RPMI8226 (cell line): ENCODE data around the gene FCN3.
"Not testable (repeated sequence)": the region's sequence is repeated elsewhere in the genome, so short reads cannot be mapped to it uniquely, and the experiment has no call there.

Source experiments
- DNase-seq: peaks from one replicate; pipeline ENCODE4 v3.0.0-alpha.2; 2015

The FCN3 gene

DNA sequence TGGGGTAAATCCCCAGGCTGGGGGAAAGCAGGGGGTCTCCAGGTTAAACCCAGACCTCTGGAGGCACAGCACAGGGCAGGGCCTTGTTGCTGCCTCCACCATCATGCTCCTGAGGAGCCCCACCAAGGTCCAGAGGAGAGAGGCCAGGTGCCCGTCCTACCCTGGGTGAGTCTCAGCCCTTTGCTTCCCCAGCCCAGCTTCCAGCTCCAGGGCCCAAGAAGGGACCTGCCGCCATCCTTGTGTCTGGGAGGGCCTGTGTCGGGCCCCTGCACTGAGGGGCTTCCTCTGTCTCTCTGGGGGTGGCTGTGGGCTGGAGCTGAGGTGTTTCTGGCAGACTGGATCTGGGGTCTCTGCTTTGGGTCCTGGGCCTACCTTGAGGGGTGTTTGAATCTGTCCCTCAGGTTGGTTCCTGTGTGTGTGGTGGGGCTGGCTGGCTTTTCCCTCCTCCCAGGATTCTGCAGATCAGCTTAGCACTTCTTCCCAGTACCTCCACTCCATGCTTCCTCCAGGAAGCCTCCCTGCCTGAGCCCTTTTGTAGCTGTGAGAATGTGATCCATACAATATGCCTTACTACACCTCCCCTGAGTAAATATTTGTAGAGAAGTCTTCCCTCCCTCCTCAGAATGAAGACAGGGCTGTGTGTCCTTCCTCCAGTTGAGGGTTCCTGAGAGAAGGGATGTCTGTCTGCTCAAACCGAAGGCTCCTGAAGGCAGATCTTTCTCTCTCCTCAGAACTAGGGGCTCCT lies 24.0 kb upstream of the FCN3 start:
- no peak for DNase-seq

DNA sequence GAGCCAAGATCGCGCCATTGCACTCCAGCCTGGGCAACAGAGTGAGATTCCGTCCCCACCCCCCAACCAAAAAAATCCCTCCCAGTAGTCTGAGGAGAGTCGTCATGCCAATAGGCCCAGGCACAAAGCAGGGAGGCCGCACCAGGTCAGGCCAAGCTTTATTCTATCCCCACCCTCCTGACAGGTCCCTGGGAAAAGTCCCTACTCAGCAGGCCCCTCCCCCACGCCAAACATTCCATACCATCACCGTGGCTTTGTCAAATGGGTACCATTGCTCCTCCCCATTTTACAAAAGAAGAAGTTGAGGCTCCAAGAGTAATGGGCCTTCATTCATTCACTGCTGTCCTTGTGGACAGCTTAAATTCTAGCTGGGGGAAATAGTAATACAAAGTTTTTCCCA lies 23.1 kb upstream of the FCN3 start:
- DNase-seq: no peak

DNA sequence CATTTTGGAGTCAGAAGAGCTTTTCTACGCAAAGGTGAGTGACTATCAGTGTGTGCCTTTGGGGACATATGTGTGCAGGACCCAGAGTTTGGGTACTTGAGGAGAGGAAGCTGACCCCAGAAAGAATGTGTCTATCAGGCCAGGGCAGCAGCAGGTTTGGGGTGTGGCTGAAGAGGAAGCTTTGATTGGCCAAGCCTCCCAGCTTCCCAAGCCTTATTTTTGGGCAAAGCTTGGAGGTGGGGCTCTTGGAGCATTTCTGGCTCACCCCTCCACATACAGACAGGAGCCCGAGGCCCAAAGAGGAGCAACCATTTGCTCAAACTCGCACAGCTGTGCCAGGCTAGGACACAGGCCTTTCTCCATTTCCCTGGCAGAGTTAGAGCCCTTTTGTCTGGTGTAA lies 22.5 kb upstream of the FCN3 start:
- DNase-seq: no peak

- DNase-seq: peak; percentile 87
These were observed 21.0 kb upstream of the FCN3 start for GRCh38 chr1:27395441-27396195.

GRCh38 chr1:27394925-27395324 lies 20.3 kb upstream of the FCN3 start:
- DNase-seq: no peak

- no peak for DNase-seq
These were observed 19.6 kb upstream of the FCN3 start for GRCh38 chr1:27394282-27394658.

DNA sequence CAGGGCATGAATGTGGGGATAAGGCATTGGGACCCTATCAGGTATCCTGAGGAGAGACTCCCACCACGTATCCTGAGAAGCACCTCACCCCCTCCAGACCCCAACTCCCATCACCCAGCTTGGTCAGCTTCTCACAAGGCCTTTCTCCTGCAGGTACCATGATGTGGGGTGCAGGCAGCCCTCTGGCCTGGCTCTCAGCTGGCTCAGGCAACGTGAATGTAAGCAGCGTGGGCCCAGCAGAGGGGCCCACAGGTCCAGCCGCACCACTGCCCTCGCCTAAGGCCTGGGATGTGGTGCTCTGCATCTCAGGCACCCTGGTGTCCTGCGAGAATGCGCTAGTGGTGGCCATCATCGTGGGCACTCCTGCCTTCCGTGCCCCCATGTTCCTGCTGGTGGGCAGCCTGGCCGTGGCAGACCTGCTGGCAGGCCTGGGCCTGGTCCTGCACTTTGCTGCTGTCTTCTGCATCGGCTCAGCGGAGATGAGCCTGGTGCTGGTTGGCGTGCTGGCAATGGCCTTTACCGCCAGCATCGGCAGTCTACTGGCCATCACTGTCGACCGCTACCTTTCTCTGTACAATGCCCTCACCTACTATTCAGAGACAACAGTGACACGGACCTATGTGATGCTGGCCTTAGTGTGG lies 19.1 kb upstream of the FCN3 start:
- DNase-seq: no peak

- DNase-seq: peak; percentile 39
These were observed 18.4 kb upstream of the FCN3 start for GRCh38 chr1:27392778-27393635.

GRCh38 chr1:27392096-27392777 lies 17.6 kb upstream of the FCN3 start, which contains the start of gene GPR3:
GPR3 (plus strand) TSS chr1:27392622; CDS start chr1:27393799, 1,177 bp downstream.
- DNase-seq: peak; percentile 98

DNA sequence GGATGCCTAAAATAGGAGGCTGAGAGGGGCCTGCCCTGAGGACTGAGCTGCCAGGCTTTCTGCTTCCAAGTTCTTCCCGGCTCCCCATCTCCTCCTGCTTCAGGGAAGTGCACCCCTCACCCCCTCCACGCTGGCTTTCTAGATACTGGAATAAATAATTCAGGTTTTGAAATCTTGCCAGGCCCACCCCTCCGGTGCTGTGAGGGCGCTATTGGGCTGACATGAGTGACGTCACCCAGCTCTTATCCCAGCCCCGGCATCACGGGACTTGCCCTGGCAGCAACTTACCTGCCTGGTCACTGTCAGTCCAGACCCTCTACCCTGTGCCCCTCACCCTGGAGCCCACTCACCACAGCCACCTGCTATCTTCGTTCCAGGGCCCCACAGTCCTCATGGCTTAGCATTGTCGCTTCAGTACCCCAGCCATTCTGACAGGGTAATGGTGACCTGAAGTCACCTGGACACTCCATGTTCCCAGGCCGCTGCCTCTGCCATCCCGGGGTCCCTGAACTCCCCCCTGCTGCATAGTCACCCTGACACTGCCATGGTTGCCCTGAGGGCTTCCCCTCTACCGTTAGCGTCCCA lies 17.0 kb upstream of the FCN3 start:
- DNase-seq: peak; percentile 67

GRCh38 chr1:27388337-27389005 lies 13.8 kb upstream of the FCN3 start:
- DNase-seq: peak; percentile 82

DNA sequence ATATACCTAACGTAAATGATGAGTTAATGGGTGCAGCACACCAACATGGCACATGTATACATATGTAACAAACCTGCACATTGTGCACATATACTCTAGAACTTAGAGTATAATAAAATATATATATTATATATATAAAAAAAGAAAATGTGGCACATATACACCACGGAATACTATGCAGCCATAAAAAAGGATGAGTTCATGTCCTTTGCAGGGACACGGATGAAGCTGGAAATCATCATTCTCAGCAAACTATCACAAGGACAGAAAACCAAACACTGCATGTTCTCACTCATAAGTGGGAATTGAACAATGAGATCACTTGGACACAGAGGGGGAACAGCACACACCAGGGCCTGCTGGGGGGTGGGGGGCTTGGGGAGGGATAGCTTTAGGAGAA lies 10.2 kb upstream of the FCN3 start:
- DNase-seq: not testable (repeated sequence)

GRCh38 chr1:27383661-27384060 lies 9.0 kb upstream of the FCN3 start:
- no peak for DNase-seq

DNA sequence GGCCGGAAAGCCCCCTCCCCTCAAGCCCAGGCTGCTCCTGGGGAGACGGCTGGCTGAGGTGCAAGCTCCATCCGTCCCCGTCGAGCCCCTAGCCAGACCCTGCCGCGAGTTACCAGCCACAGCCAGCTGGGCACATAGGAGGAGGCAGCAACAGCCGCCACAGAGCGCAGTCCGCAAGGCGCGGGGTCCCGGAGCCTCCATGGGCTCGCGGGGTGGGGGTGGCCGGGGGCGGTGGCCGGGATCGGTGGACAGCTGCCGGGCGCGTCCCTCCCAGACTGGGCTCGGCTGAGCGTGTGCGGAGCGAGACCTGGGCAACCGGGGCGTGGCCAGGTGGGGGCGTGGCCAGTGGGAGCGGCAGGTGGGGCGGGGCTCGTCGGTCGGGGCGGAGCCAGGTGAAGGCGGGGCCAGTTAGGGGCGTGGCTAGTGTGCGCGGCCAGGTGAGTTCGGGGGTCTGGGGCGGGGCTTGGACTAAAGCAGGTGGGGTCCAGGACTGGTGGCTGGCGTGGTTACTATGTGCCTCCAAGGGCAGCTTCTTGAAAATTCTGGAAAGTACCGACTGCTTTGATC lies 8.5 kb upstream of the FCN3 start, which contains the start of gene CD164L2:
CD164L2 (minus strand) TSS at position 295 of the 567 bp plus-strand sequence; CDS start at position 201, 94 bp downstream.
- DNase-seq: no peak

- DNase-seq: no peak
These were observed 7.5 kb upstream of the FCN3 start for GRCh38 chr1:27381969-27382762.

- DNase-seq: no peak
These were observed 6.4 kb upstream of the FCN3 start for GRCh38 chr1:27380766-27381733.

DNA sequence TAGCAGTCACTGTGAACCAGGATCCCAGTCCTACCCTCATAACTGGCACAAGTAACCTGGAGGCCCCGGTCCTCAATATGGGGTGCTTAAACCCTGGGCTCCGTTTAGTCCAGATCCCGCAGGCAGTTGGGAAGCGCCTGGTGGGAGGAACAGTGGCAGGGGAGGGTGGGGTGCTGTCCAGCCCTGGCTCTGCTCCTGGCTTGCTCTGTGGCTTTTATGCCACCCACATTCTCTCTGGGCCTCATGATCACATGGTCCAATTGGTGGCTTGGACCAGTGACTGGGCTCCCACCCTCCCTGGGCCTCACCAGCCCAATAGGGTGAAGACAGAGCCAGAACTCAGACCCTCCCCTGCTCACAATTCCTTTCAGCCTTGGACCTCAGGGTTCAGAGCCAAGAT lies 5.6 kb upstream of the FCN3 start:
- DNase-seq: no peak

DNA sequence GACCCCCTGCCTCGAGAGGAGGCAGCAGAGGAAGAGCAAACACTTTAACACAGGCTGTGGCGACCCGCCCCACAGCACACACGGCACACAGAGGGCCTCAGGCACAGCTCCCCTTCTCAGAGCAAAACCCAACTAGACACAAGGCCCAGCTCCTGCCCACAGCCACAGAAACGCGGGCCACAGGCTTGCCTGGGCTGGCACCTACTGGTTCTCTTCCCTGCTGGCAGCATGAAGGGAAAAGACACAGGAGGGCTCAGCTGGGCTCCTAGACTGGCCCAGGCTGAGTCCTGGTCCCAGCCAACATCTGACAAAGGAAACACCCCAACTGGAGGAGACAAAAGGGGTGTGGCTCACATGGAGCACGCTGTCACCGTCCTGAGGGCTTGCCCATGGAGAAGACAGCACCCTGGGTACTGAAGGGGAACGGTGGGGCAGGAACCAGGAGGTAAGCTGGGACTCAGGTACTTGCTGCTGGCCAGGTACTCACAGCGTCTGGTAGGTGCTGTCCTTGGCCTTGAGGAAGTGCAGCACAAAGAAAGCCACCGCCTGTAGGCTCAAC lies 5.0 kb upstream of the FCN3 start:
- no peak for DNase-seq
